Measurements from ENCODE around the gene SZT2.

- TF ChIP-seq CTCF (conservative IDR thresholded peaks at IDR 0.05) (no peak), EZH2 (IDR thresholded peaks at IDR 0.05; ENCODE audit: low read depth) (no peak)
Observed at GRCh38 chr1:43426221-43426620, 36.5 kb downstream of the SZT2 start.
